DND-41 (cell line): Measurements from ENCODE around the gene CARMIL1.

Experiments used
- ATAC-seq: fragments of 200-7000 bp; cut with Tn5 transposase; 3 replicates; pipeline ENCODE4 v1.9.1; 2021; ENCODE audit warnings: low read depth; ENCODE audit not compliant: insufficient read depth
- DNase-seq: peaks from one replicate; pipeline ENCODE4 v3.0.0-alpha.2; 2020
- H2AFZ ChIP-seq: 2 replicates; pipeline ENCODE4 v1.6.0; 2012; ENCODE audit warnings: low read depth, low read length
- H3K27ac ChIP-seq: 2 replicates; pipeline ENCODE4 v1.5.1; 2012; ENCODE audit warnings: low read length, inconsistent platforms
- H3K27me3 ChIP-seq: fragments of 200-600 bp; sonication (generic); 2 replicates; pipeline ENCODE4 v1.6.0; 2012; ENCODE audit warnings: low read length, mild to moderate bottlenecking, inconsistent platforms; ENCODE audit not compliant: insufficient read depth, poor library complexity
- H3K36me3 ChIP-seq: 2 replicates; pipeline ENCODE4 v1.5.1; 2012; ENCODE audit warnings: low read length, inconsistent platforms; ENCODE audit not compliant: insufficient read depth
- H3K4me1 ChIP-seq: 2 replicates; pipeline ENCODE4 v1.5.1; 2012; ENCODE audit warnings: mild to moderate bottlenecking, low read length; ENCODE audit not compliant: insufficient read depth
- H3K4me2 ChIP-seq: 2 replicates; pipeline ENCODE4 v1.6.0; 2012; ENCODE audit warnings: mild to moderate bottlenecking, moderate library complexity, low read length, inconsistent platforms; ENCODE audit not compliant: insufficient read depth
- H3K4me3 ChIP-seq, 2 experiments: fragments of 200-600 bp in 1 of 2; shearing (Covaris generic) in 1 of 2; 2 replicates each; pipeline ENCODE4 v1.5.1; 2012 to 2016; ENCODE audit warnings: inconsistent platforms in 2 of 2, low read length in 2 of 2, mild to moderate bottlenecking in 2 of 2, low read depth in 1 of 2, moderate library complexity in 1 of 2
- H3K79me2 ChIP-seq: 2 replicates; pipeline ENCODE4 v1.6.0; 2012; ENCODE audit warnings: low read length, inconsistent platforms; ENCODE audit not compliant: insufficient read depth
- H3K9ac ChIP-seq: 2 replicates; pipeline ENCODE4 v1.6.0; 2012; ENCODE audit warnings: low read depth, mild to moderate bottlenecking, inconsistent platforms, low read length, moderate library complexity
- H3K9me3 ChIP-seq: 2 replicates; pipeline ENCODE4 v1.5.1; 2012; ENCODE audit warnings: low read length, moderate library complexity, mild to moderate bottlenecking, inconsistent platforms; ENCODE audit not compliant: insufficient read depth, severe bottlenecking
- H4K20me1 ChIP-seq: 2 replicates; pipeline ENCODE4 v1.6.0; 2012; ENCODE audit warnings: low read length; ENCODE audit not compliant: insufficient read depth
- CTCF ChIP-seq: IDR thresholded peaks from 2 replicates; pipeline ENCODE4 v1.5.1; 2012; ENCODE audit warnings: borderline replicate concordance, low read length, moderate library complexity, mild to moderate bottlenecking; ENCODE audit not compliant: poor library complexity, severe bottlenecking; ENCODE audit errors: extremely low read depth
- EZH2 ChIP-seq: IDR thresholded peaks from 3 replicates; pipeline ENCODE4 v1.6.1; 2012; ENCODE audit warnings: borderline replicate concordance, low read depth, mild to moderate bottlenecking, moderate library complexity, low read length, inconsistent platforms; ENCODE audit not compliant: severe bottlenecking

The CARMIL1 gene

DNA sequence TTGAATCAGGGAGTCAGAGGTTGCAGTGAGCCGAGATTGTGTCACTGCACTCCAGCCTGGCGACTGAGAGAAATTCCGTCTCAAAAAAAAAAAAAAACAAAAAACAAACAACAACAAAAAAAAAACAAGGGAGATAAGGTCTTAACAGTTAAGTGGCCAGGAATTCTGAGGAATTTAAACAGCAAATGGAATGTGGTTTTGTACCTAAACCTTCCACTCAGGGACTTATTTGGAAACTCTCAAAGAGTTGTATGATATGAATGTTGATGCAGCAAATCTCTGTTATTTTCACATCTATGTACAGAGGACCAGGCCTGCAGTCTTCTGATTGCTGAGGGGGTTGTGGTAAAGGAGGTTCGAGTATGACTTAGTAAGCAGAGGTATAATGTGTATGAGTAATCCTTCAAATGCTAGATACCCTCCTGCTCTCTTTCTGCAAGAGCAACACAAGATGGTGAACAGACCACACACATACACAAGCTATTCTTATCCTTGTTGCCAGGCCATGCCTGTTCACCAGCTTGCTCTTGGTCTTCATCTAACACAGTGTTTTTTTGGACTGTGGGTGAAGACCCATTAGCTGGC lies 197.9 kb downstream of the CARMIL1 start:
- Histone ChIP-seq H3K27me3 (no peaks in the 10 kb centered on the region), H3K9me3 (no peaks in the 10 kb centered on the region), H3K4me2 (no peak overlapping the region), H3K79me2 (no peaks in the 10 kb centered on the region), H4K20me1 (no peaks in the 10 kb centered on the region), H3K9ac (no peak overlapping the region), H3K36me3 (no peaks in the 10 kb centered on the region), H2AFZ (no peak overlapping the region), H3K4me1 (no peaks in the 10 kb centered on the region), H3K4me3 (no peak overlapping the region), H3K27ac (no peak overlapping the region)
- no peak for TF ChIP-seq CTCF
- no peak for TF ChIP-seq EZH2
- ATAC-seq (no peak), DNase-seq (no peak)

- Histone ChIP-seq H3K9ac (no peak overlapping the region), H3K27me3 (no peaks in the 10 kb centered on the region), H3K4me2 (no peak overlapping the region), H3K36me3 (no peaks in the 10 kb centered on the region), H4K20me1 (no peaks in the 10 kb centered on the region), H3K27ac (no peak overlapping the region), H3K4me3 (no peak overlapping the region), H2AFZ (no peak overlapping the region), H3K9me3 (no peaks in the 10 kb centered on the region), H3K79me2 (no peaks in the 10 kb centered on the region), H3K4me1 (no peaks in the 10 kb centered on the region)
- TF ChIP-seq EZH2 (no peak), CTCF (no peak)
- no peak for ATAC-seq
- DNase-seq = no peak
Measured at GRCh38 chr6:25478973-25479372, 199.8 kb downstream of the CARMIL1 start.

DNA sequence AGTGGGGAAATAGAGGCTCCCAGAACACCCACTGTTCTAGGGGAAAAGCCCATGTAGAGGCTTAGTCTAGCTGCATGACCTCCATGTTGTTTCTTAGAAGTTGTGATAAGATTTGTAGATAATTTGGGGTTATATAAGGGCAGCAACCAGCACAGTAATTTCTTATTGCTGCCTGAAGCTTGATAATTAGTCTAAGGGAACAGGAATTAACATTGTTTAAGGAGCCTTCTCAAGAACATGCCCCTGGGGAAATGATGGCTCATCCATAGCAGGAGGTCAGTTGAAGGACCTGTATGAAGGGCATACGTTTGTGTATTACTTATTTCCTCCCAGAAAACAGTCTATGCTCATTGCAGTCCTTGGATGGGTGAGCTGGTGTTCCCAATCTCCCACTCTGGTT lies 202.1 kb downstream of the CARMIL1 start:
- H3K27ac ChIP-seq = no peak overlapping the region
- H3K27me3 ChIP-seq = no peaks in the 10 kb centered on the region
- no peak for TF ChIP-seq EZH2
- TF ChIP-seq CTCF = no peak
- H3K9me3 ChIP-seq = no peaks in the 10 kb centered on the region
- ATAC-seq (no peak), DNase-seq (no peak)
- no peaks in the 10 kb centered on the region for H3K4me1 ChIP-seq
- H2AFZ ChIP-seq = no peak overlapping the region
- no peak overlapping the region for H3K4me2 ChIP-seq
- H4K20me1 ChIP-seq = no peaks in the 10 kb centered on the region
- no peaks in the 10 kb centered on the region for H3K79me2 ChIP-seq
- H3K36me3 ChIP-seq = no peaks in the 10 kb centered on the region
- no peak overlapping the region for H3K4me3 ChIP-seq
- H3K9ac ChIP-seq = no peak overlapping the region

DNA sequence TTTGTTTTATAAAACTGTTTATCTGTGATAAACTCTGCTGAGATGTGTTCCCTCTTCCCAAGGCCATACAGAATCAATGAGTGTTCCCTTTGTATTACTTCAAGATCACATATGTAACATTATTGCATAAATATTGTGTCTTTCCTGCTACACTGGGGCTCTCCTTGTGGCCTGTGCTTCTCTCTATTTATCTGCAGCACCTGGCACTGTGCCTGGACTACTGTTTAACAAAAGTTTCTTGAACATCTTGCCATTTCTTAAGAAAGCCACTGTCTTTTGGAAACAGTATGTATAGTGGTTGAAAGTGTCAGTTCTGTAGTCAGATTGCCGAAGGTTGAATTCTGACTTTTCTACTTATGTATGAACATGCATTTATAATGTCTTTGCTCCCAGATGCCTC lies 203.8 kb downstream of the CARMIL1 start:
- no peak for TF ChIP-seq EZH2
- no peak for TF ChIP-seq CTCF
- Histone ChIP-seq H3K4me2 (no peak overlapping the region), H4K20me1 (no peaks in the 10 kb centered on the region), H3K9me3 (no peaks in the 10 kb centered on the region), H3K4me1 (no peaks in the 10 kb centered on the region), H3K9ac (no peak overlapping the region), H3K27me3 (no peaks in the 10 kb centered on the region), H3K79me2 (no peaks in the 10 kb centered on the region), H3K4me3 (no peak overlapping the region), H3K27ac (no peak overlapping the region), H3K36me3 (no peaks in the 10 kb centered on the region), H2AFZ (no peak overlapping the region)
- ATAC-seq (no peak), DNase-seq (no peak)
